SK-N-MC (cell line): Measurements from ENCODE around the gene MAP3K7.
A peak's percentile ranks its signal among the peaks of the same experiment; 100 is the strongest.

ENCODE experiments used
- EZH2 ChIP-seq: fragments of 200-600 bp; sonication (generic); IDR thresholded peaks from one replicate; pipeline ENCODE4 v1.6.1; 2017; ENCODE audit warnings: antibody characterized with exemption
- FOXP2 ChIP-seq: optimal IDR thresholded peaks from 2 replicates; pipeline ENCODE3; 2011; ENCODE audit warnings: mild to moderate bottlenecking, moderate library complexity; ENCODE audit not compliant: insufficient read depth; ENCODE audit errors: extremely low read length, control extremely low read depth
- POLR2AphosphoS5 ChIP-seq: IDR thresholded peaks from 2 replicates; pipeline ENCODE4 v1.6.1; 2012; ENCODE audit warnings: mild to moderate bottlenecking, low read depth, low read length, borderline replicate concordance

- TF ChIP-seq EZH2 (no peak), POLR2AphosphoS5 (peak; percentile 31; the same call in 1 of the 2 replicates), FOXP2 (no peak)
Observed at GRCh38 chr6:90610751-90611542, 24.1 kb upstream of the MAP3K7 start.
